Choroid plexus epithelial cell (primary cell): ENCODE data around the gene SPATA3.

Source experiments
- DNase-seq: peaks from one replicate; pipeline ENCODE4 v3.0.0-alpha.2; 2010; ENCODE audit warnings: low read depth
- H3K4me3 ChIP-seq: 2 replicates; pipeline ENCODE4 v1.5.1; 2011; ENCODE audit warnings: low read depth, mild to moderate bottlenecking, control low read depth, low read length, moderate library complexity
- CTCF ChIP-seq: conservative IDR thresholded peaks from 2 replicates; pipeline ENCODE4 v1.5.1; 2011; ENCODE audit warnings: low read depth, mild to moderate bottlenecking, control low read depth, inconsistent platforms, low read length, moderate library complexity

The SPATA3 gene

GRCh38 chr2:230985519-230986231, 10.2 kb upstream of the SPATA3 start:
- H3K4me3 ChIP-seq, result no peak overlapping the region
- DNase-seq, result no peak
- TF ChIP-seq CTCF, result no peak

GRCh38 chr2:230986520-230987136, 9.3 kb upstream of the SPATA3 start:
- H3K4me3 ChIP-seq, result no peak overlapping the region
- no peak for TF ChIP-seq CTCF
- no peak for DNase-seq

- peak overlapping the region; percentile 35 for H3K4me3 ChIP-seq
- DNase-seq, result peak; percentile 71
- peak; percentile 87 for TF ChIP-seq CTCF
These were observed 8.5 kb upstream of the SPATA3 start for GRCh38 chr2:230987137-230988020.

GRCh38 chr2:230989731-230990130, 6.2 kb upstream of the SPATA3 start:
- no peak for TF ChIP-seq CTCF
- no peak for DNase-seq
- H3K4me3 ChIP-seq, result no peak overlapping the region

GRCh38 chr2:230990131-230990898, 5.6 kb upstream of the SPATA3 start:
- DNase-seq, result no peak

More at GRCh38 chr2:230990131-230990898, 5.6 kb upstream of the SPATA3 start:
- no peak overlapping the region for H3K4me3 ChIP-seq
- TF ChIP-seq CTCF, result no peak
